Mesendoderm (in vitro differentiated cells): ENCODE results near the gene MRNIP.

Source experiments
- DNase-seq: peaks from one replicate; pipeline ENCODE4 v3.0.0; 2013
- H2AK5ac ChIP-seq: 2 replicates; pipeline ENCODE4 v1.6.1; 2013; ENCODE audit warnings: low read length, inconsistent platforms
- H2BK120ac ChIP-seq: 2 replicates; pipeline ENCODE4 v1.6.1; 2013; ENCODE audit warnings: low read depth, mild to moderate bottlenecking, low read length, moderate library complexity, mixed read lengths
- H2BK15ac ChIP-seq: replicated peaks from 2 replicates; pipeline ENCODE4 v1.6.1; 2013; ENCODE audit warnings: low read depth, mild to moderate bottlenecking, moderate library complexity
- H2BK5ac ChIP-seq: 2 replicates; pipeline ENCODE4 v1.6.1; 2013; ENCODE audit warnings: low read length, inconsistent platforms
- H3K18ac ChIP-seq: 2 replicates; pipeline ENCODE4 v1.6.1; 2013; ENCODE audit warnings: mild to moderate bottlenecking, low read length, mixed read lengths
- H3K23ac ChIP-seq: one replicate; pipeline ENCODE4 v1.6.1; 2013; ENCODE audit warnings: low read length
- H3K27ac ChIP-seq: 2 replicates; pipeline ENCODE4 v1.5.1; 2013; ENCODE audit warnings: low read depth, mild to moderate bottlenecking, inconsistent platforms, low read length, moderate library complexity
- H3K27me3 ChIP-seq: 2 replicates; pipeline ENCODE4 v1.6.1; 2013; ENCODE audit warnings: low read length, control low read depth, mild to moderate bottlenecking, inconsistent platforms; ENCODE audit not compliant: insufficient read depth, poor library complexity
- H3K36me3 ChIP-seq: 2 replicates; pipeline ENCODE4 v1.6.1; 2013; ENCODE audit warnings: low read length, inconsistent platforms; ENCODE audit not compliant: control insufficient read depth, insufficient read depth
- H3K4ac ChIP-seq: one replicate; pipeline ENCODE4 v1.6.1; 2013; ENCODE audit warnings: low read depth, mild to moderate bottlenecking, low read length, moderate library complexity
- H3K4me1 ChIP-seq: 2 replicates; pipeline ENCODE4 v1.6.1; 2013; ENCODE audit warnings: low read depth, low read length, inconsistent platforms; ENCODE audit not compliant: control insufficient read depth
- H3K4me2 ChIP-seq: 2 replicates; pipeline ENCODE4 v1.6.1; 2013; ENCODE audit warnings: low read length
- H3K4me3 ChIP-seq: 2 replicates; pipeline ENCODE4 v1.5.1; 2013; ENCODE audit warnings: mild to moderate bottlenecking, low read length
- H3K56ac ChIP-seq: one replicate; pipeline ENCODE4 v1.6.1; 2013; ENCODE audit warnings: low read length
- H3K79me1 ChIP-seq: 2 replicates; pipeline ENCODE4 v1.6.1; 2013; ENCODE audit warnings: low read length, inconsistent platforms
- H3K79me2 ChIP-seq: 2 replicates; pipeline ENCODE4 v1.6.1; 2013; ENCODE audit warnings: mild to moderate bottlenecking, low read length; ENCODE audit not compliant: control insufficient read depth, insufficient read depth
- H3K9ac ChIP-seq: 2 replicates; pipeline ENCODE4 v1.6.1; 2013; ENCODE audit warnings: low read length, inconsistent platforms
- H4K5ac ChIP-seq: one replicate; pipeline ENCODE4 v1.6.1; 2013; ENCODE audit warnings: low read length
- H4K8ac ChIP-seq: one replicate; pipeline ENCODE4 v1.6.1; 2013; ENCODE audit warnings: low read depth, mild to moderate bottlenecking, control low read depth, low read length, moderate library complexity
- WGBS: extraction: QIAGEN DNeasy Blood & Tissue Kit; methylation state at CpG from one replicate; pipeline ENCODE4 v1.1.7; 2013; ENCODE audit warnings: low lambda C conversion rate, missing lambda C conversion rate; ENCODE audit not compliant: insufficient coverage; ENCODE audit errors: extremely low coverage; 5-methylcytosine and 5-hydroxymethylcytosine counted together

MRNIP gene

GRCh38 chr5:179833056-179833708, 25.4 kb downstream of the MRNIP start:
- H3K9ac ChIP-seq: no peak overlapping the region

DNA sequence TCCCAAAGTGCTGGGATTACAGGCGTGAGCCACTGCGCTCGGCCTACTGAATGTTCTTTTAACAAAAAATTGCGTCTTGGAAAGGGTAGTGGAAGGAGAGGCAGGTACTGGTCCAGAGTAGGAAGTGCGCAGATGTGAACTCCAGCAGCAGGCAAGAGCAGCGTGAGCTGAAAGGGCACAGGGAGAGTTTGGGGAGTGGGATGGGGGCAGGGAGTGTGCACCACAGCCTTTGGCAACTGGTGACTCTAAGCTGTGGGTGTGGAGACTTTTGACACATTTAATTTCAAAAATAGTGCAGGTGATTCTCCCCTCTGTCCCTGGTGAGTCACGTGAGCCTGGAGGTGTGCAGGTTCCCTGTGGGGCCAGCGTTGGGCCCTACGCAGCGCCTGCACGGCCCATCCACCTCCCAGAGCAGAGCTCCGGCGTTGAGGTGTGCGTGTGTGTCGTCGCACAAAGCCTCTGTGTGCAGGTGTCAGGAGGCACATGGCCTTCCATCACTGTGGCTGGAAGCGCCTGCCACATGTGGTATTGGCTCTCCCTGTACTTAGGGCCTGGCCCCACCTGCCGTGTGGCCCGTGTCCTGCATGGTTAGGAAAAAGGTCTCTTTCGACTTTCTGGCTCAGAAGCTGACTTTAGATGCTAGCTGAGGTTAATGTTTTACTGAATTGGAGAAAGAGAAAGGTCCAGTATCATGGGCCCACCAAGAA, 26.4 kb downstream of the MRNIP start:
- H3K18ac ChIP-seq: no peak overlapping the region
- H3K27ac ChIP-seq: no peak overlapping the region
- H3K56ac ChIP-seq: no peak overlapping the region
- no peak overlapping the region for H3K4me2 ChIP-seq
- DNase-seq: no peak
- no CpG with 5 or more reads among the region's 20 CpGs for WGBS
- no peak overlapping the region for H3K9ac ChIP-seq
- H4K8ac ChIP-seq: no peak overlapping the region
- no peak overlapping the region for H2BK120ac ChIP-seq
- H2BK5ac ChIP-seq: no peak overlapping the region
- no peak overlapping the region for H3K4ac ChIP-seq
- H3K36me3 ChIP-seq: peaks cover 20% of the 10 kb centered on the region
- no peaks in the 10 kb centered on the region for H3K27me3 ChIP-seq
- H3K23ac ChIP-seq: no peak overlapping the region
- H2AK5ac ChIP-seq: no peak overlapping the region
- H3K79me2 ChIP-seq: no peaks in the 10 kb centered on the region
- no peak overlapping the region for H3K4me3 ChIP-seq
- no peaks in the 10 kb centered on the region for H3K4me1 ChIP-seq
- H4K5ac ChIP-seq: no peak overlapping the region
- H2BK15ac ChIP-seq: no peak overlapping the region
- no peaks in the 10 kb centered on the region for H3K79me1 ChIP-seq

More at GRCh38 chr5:179833056-179833708, 25.4 kb downstream of the MRNIP start:
- Histone ChIP-seq H3K79me1 (no peaks in the 10 kb centered on the region), H2BK120ac (no peak overlapping the region), H3K4me1 (no peaks in the 10 kb centered on the region), H3K79me2 (no peaks in the 10 kb centered on the region), H4K8ac (no peak overlapping the region), H3K23ac (no peak overlapping the region), H3K18ac (no peak overlapping the region), H4K5ac (no peak overlapping the region), H3K27me3 (no peaks in the 10 kb centered on the region), H3K4me3 (no peak overlapping the region), H3K4ac (no peak overlapping the region), H3K27ac (no peak overlapping the region), H3K4me2 (no peak overlapping the region), H3K56ac (no peak overlapping the region), H2AK5ac (no peak overlapping the region), H2BK5ac (no peak overlapping the region), H2BK15ac (no peak overlapping the region), H3K36me3 (peaks cover 22% of the 10 kb centered on the region)
- no CpG with 5 or more reads among the region's 23 CpGs for WGBS
- DNase-seq: no peak

DNA sequence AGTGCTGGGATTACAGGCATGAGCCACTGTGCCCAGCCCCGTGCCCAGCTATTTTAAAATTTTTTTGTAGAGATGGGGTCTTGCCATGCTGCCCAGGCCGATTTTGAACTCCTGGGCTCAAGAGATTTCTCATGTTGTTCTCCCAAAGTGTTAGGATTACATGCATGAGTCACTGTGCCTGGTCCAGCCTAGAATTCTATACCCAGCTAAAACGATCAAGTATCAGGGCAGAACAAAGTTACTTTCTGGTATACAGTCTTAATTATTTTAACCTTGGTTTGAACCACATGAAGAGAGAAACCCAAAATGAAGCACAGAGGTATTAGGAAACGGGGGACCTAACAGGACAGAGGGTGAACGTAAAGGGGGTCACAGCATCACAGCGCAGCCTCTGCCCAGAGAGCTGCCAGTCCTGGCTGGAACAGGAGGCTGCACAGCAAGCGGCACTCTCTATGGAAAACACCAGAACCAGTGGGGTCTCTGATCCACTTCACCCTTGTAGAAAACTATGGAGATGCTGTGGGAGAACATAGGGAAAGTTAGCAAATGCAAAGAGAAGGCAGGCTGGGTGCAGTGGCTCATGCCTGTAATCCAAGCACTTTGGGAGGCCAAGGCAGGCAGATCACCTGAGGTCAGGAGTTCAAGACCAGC, 27.7 kb downstream of the MRNIP start:
- no peaks in the 10 kb centered on the region for H3K79me2 ChIP-seq
- no peak overlapping the region for H3K27ac ChIP-seq
- no peak overlapping the region for H3K9ac ChIP-seq
- no peak overlapping the region for H3K18ac ChIP-seq
- H3K36me3 ChIP-seq: peaks cover 14% of the 10 kb centered on the region
- no peaks in the 10 kb centered on the region for H3K27me3 ChIP-seq
- no peak overlapping the region for H2AK5ac ChIP-seq
- H3K79me1 ChIP-seq: no peaks in the 10 kb centered on the region
- H2BK120ac ChIP-seq: no peak overlapping the region
- no CpG with 5 or more reads among the region's 7 CpGs for WGBS
- H2BK15ac ChIP-seq: no peak overlapping the region
- no peak overlapping the region for H3K4ac ChIP-seq
- H3K4me2 ChIP-seq: no peak overlapping the region
- no peak overlapping the region for H3K56ac ChIP-seq
- no peak overlapping the region for H3K23ac ChIP-seq
- no peaks in the 10 kb centered on the region for H3K4me1 ChIP-seq
- H4K5ac ChIP-seq: no peak overlapping the region
- no peak for DNase-seq
- no peak overlapping the region for H3K4me3 ChIP-seq
- H4K8ac ChIP-seq: no peak overlapping the region
- H2BK5ac ChIP-seq: no peak overlapping the region

- no peak overlapping the region for H2BK15ac ChIP-seq
- no peak for DNase-seq
- no peaks in the 10 kb centered on the region for H3K79me2 ChIP-seq
- no peak overlapping the region for H3K27ac ChIP-seq
- no peak overlapping the region for H2AK5ac ChIP-seq
- H3K79me1 ChIP-seq: no peaks in the 10 kb centered on the region
- H3K4me1 ChIP-seq: no peaks in the 10 kb centered on the region
- H3K4me3 ChIP-seq: no peak overlapping the region
- no peak overlapping the region for H3K9ac ChIP-seq
- H2BK120ac ChIP-seq: no peak overlapping the region
- H4K5ac ChIP-seq: no peak overlapping the region
- H2BK5ac ChIP-seq: no peak overlapping the region
- no peak overlapping the region for H4K8ac ChIP-seq
- no peak overlapping the region for H3K4me2 ChIP-seq
- H3K4ac ChIP-seq: no peak overlapping the region
- H3K27me3 ChIP-seq: no peaks in the 10 kb centered on the region
- no peak overlapping the region for H3K56ac ChIP-seq
- H3K36me3 ChIP-seq: peaks cover 15% of the 10 kb centered on the region
- no peak overlapping the region for H3K23ac ChIP-seq
- WGBS: no CpG with 5 or more reads among the region's 7 CpGs
- H3K18ac ChIP-seq: no peak overlapping the region
These were observed 28.7 kb downstream of the MRNIP start for GRCh38 chr5:179829732-179830435.

GRCh38 chr5:179828756-179829421, 29.7 kb downstream of the MRNIP start:
- Histone ChIP-seq H3K18ac (no peak overlapping the region), H3K9ac (no peak overlapping the region), H3K27ac (no peak overlapping the region), H3K79me1 (peaks cover 3% of the 10 kb centered on the region), H4K5ac (no peak overlapping the region), H3K79me2 (no peaks in the 10 kb centered on the region), H2BK5ac (no peak overlapping the region), H2BK15ac (no peak overlapping the region), H3K4me2 (no peak overlapping the region), H4K8ac (no peak overlapping the region), H2AK5ac (no peak overlapping the region), H3K36me3 (peaks cover 17% of the 10 kb centered on the region), H3K4ac (no peak overlapping the region), H3K4me1 (no peaks in the 10 kb centered on the region), H3K27me3 (no peaks in the 10 kb centered on the region), H3K23ac (no peak overlapping the region), H3K56ac (no peak overlapping the region), H2BK120ac (no peak overlapping the region), H3K4me3 (no peak overlapping the region)
- DNase-seq: no peak
- no CpG with 5 or more reads among the region's 3 CpGs for WGBS
